HG02870 (cell line): ENCODE data around the gene CYP2R1.
"Not testable (repeated sequence)": the region's sequence is repeated elsewhere in the genome, so short reads cannot be mapped to it uniquely, and the experiment has no call there.

Source experiments
- ATAC-seq: cut with Tn5 transposase; IDR thresholded peaks from one replicate; pipeline ENCODE4 v1.9.1; 2021; ENCODE audit warnings: mild to moderate bottlenecking, moderate library complexity; ENCODE audit not compliant: unreplicated experiment

Gene CYP2R1

DNA sequence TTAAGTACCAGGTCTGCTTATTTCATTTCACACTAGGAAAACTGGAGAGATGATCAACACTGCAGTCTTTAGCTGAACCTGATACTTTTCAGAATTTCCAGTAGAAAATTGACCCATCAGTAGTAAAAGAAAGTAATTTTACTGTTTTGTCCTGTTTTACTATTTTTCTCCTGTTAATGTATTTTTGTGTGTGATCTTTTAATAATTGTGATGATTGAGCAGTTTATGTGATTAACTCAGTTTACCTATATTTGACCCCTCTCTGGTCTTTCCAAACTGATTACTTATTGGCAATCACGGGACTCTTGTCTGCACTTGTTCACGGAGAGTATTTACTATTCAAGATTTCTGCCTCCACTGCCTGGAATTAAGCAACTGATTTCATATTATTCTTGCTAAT lies 546 bp upstream of the CYP2R1 start:
- ATAC-seq: no peak

DNA sequence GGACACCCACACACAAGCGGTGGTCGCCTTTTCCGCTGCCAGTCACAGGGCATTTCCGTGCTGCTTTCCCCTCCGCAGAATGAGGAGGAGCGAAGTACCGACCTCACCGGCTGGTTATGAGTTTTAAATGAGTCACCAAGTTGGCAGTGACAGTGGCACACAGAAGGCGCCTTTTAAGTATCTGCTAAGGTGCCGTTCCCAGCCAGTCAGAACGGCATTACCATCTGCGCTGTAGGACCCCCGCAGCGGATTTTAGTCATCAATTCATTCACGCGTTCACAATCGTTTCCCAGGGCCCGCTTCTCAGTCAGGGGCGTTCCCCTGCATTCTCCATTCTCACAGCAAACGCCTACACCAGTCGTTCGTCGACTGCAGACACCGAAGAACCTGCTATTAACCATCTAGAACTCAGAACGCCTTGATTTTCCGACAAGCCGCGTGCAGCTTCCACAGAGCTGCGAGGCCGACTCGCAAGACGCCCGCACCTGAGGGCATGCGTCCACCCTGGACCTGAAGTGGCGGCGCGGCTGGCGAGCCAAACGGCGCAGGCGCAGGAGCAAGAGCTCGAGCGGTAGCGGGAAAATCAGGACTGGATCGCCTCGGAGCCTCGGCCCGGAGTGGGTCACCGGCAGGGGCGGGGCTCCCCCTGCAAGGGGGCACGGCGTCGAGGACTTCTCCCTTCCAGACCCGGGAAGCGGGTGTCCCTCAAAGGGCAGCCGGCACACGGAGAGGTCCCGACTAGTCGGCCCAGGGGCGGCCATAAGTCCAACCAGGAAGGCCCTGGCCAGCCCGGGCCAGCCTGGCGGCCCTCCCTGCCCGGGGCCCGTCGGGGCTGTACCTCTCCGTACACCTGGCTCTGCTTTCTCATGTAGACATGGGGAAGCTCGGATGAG lies 642 bp downstream of the CYP2R1 start:
- peak; percentile 42 for ATAC-seq

GRCh38 chr11:14886513-14886912 lies 5.5 kb downstream of the CYP2R1 start:
- ATAC-seq: no peak

GRCh38 chr11:14884667-14885273 lies 7.3 kb downstream of the CYP2R1 start:
- ATAC-seq: no peak

DNA sequence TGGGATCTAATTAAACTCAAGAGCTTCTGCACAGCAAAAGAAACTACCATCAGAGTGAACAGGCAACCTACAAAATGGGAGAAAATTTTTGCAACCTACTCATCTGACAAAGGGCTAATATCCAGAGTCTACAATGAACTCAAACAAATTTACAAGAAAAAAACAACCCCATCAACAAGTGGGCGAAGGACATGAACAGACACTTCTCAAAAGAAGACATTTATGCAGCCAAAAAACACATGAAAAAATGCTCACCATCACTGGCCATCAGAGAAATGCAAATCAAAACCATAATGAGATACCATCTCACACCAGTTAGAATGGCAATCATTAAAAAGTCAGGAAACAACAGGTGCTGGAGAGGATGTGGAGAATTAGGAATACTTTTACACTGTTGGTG lies 8.3 kb downstream of the CYP2R1 start:
- ATAC-seq: not testable (repeated sequence)

GRCh38 chr11:14882196-14882595 lies 9.8 kb downstream of the CYP2R1 start:
- no peak for ATAC-seq

GRCh38 chr11:14881576-14882193 lies 10.3 kb downstream of the CYP2R1 start:
- ATAC-seq: no peak

- ATAC-seq: no peak
Observed at GRCh38 chr11:14875163-14875562, 16.9 kb downstream of the CYP2R1 start.

GRCh38 chr11:14873632-14874031 lies 18.4 kb downstream of the CYP2R1 start:
- ATAC-seq: no peak

- ATAC-seq: no peak
Observed at GRCh38 chr11:14872032-14872431, 20.0 kb downstream of the CYP2R1 start.

GRCh38 chr11:14863775-14864174 lies 28.3 kb downstream of the CYP2R1 start:
- not testable (repeated sequence) for ATAC-seq

DNA sequence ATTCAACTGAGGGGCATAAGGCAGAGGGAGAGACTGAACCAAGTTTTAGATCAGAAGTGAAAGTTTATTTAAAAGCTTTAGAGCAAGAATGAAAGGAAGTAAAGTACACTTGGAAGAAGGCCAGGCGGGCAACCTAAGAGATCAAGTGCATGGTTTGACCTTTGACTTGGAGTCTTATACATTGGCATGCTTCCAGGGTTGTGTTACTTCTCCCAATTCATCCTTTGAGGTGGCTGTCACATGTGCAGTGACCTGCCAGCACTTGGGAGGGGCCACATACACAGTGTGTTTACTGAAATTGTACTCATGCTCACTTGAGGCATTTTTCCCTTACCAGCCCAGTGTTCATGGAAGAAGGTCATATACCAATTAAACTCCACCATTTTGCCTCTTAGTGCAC lies 30.4 kb downstream of the CYP2R1 start:
- ATAC-seq: no peak

DNA sequence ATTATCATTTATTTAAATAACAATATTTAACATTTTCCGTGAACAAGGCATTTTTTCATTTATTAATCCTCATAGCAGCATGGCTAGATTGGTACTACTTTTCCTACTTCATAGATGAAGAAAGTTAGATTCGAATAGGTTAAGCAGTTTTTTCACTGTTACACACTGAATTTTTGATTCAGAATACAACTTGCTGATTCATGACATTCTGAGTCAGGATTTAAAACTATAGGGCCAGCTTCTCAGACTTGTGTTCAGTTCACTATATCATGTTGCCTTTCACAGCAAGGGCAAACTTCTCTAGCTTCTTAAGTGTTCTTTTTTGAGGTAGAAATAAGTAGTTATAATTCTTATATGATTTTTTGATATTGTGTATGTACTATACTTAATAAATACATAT lies 31.5 kb downstream of the CYP2R1 start:
- no peak for ATAC-seq

GRCh38 chr11:14858404-14858803 lies 33.6 kb downstream of the CYP2R1 start:
- no peak for ATAC-seq

- ATAC-seq: no peak
Observed at GRCh38 chr11:14857621-14858020, 34.4 kb downstream of the CYP2R1 start.

DNA sequence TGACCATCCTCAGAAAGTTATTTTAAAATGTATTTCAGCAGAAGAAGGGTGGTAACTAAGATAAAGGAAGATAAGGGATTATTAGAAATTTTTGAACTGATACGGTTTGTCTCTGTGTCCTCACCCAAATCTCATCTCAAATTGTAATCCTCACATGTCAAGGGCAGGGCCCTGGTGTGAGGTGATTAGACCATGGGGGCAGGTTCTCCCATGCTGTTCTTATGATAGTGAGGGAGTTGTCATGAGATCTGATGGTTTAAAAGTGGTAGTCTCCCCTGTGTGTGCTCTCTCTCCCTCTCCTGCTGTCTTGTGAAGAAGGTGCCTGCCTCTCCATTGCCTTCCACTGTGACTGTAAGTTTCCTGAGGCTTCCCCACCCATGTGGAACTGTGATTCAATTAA lies 36.1 kb downstream of the CYP2R1 start:
- no peak for ATAC-seq

- no peak for ATAC-seq
Observed at GRCh38 chr11:14854057-14854456, 38.0 kb downstream of the CYP2R1 start.

GRCh38 chr11:14852571-14853177 lies 39.4 kb downstream of the CYP2R1 start:
- no peak for ATAC-seq

DNA sequence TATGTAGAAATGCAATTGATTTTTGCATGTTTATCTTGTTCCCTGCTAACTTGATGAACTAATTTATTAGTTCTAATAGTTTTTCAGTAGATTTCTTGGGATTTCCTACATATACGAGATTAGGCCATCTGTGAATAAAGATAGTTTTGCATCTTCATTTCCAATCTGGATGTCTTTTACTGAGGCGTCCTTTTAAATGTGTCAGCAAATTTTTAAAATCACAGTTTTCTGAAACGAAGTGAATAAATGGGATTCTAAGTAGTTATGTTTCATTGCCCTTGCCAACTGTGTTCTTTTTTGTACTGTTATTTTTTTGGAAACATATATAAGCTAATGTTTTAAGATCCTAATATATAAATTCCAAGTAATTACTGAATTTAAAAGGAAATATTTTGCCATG lies 50.0 kb downstream of the CYP2R1 start:
- no peak for ATAC-seq

- no peak for ATAC-seq
Observed at GRCh38 chr11:14835496-14836492, 56.2 kb downstream of the CYP2R1 start.
